CD4-positive, CD25-positive, alpha-beta regulatory T cell (primary cell): Measurements from ENCODE around the gene ZNF217. TPM values are rescaled to one million over a fixed set of nuclear protein-coding genes. Genes with fewer than 3 reads are reported as not detected.
"Not testable (repeated sequence)": the region's sequence is repeated elsewhere in the genome, so short reads cannot be mapped to it uniquely, and the experiment has no call there.

Experiments
- ATAC-seq, 2 donors: fragments of 150-1000 bp; cut with Tn5 transposase; one replicate each; pipeline ENCODE4 v1.10.0; 2021; ENCODE audit warnings: low read depth in 2 of 2, moderate number of reproducible peaks in 2 of 2, moderate library complexity in 1 of 2
- DNase-seq, 3 donors: peaks; one replicate each; pipeline versions ENCODE4 v3.0.0 to v3.0.0-alpha.2; 2012 to 2022; ENCODE audit warnings: mixed read lengths in 1 of 3
- H3K27ac ChIP-seq: one replicate; pipeline ENCODE4 v1.7.0; 2013; ENCODE audit warnings: mild to moderate bottlenecking, low read length; ENCODE audit not compliant: insufficient read depth, poor library complexity, severe bottlenecking
- H3K27me3 ChIP-seq: one replicate; pipeline ENCODE4 v1.7.0; 2013; ENCODE audit warnings: low read length; ENCODE audit not compliant: control insufficient read depth, insufficient read depth
- H3K36me3 ChIP-seq: one replicate; pipeline ENCODE4 v1.7.0; 2013; ENCODE audit warnings: mild to moderate bottlenecking, low read length, moderate library complexity; ENCODE audit not compliant: control insufficient read depth, insufficient read depth
- H3K4me1 ChIP-seq: 2 replicates; pipeline ENCODE4 v1.7.0; 2013; ENCODE audit warnings: mild to moderate bottlenecking, low read length; ENCODE audit not compliant: insufficient read depth, control insufficient read depth, poor library complexity, severe bottlenecking
- H3K4me3 ChIP-seq: one replicate; pipeline ENCODE4 v1.7.0; 2013; ENCODE audit warnings: low read depth, mild to moderate bottlenecking, low read length, moderate library complexity
- H3K9me3 ChIP-seq, 2 experiments: 1 replicate in 1 of 2; 2 replicates in 1 of 2; pipeline ENCODE4 v1.7.0; 2013; ENCODE audit warnings: low read length in 2 of 2, mild to moderate bottlenecking in 1 of 2, moderate library complexity in 1 of 2; ENCODE audit not compliant: control insufficient read depth in 2 of 2
- H3K27ac Mint-ChIP-seq, 3 donors: one replicate each; pipeline ENCODE4 v1.8.0; 2020 to 2022; ENCODE audit warnings: mild to moderate bottlenecking in 3 of 3, mixed read lengths in 3 of 3, moderate library complexity in 2 of 3
- H3K27me3 Mint-ChIP-seq: one replicate; pipeline ENCODE4 v1.8.0; 2022; ENCODE audit warnings: mild to moderate bottlenecking, mixed read lengths
- H3K36me3 Mint-ChIP-seq: one replicate; pipeline ENCODE4 v1.8.0; 2020; ENCODE audit warnings: mixed read lengths
- H3K4me1 Mint-ChIP-seq, 4 donors: one replicate each; pipeline ENCODE4 v1.8.0; 2020 to 2022; ENCODE audit warnings: mixed read lengths in 4 of 4, mild to moderate bottlenecking in 1 of 4
- H3K4me3 Mint-ChIP-seq, 4 donors: one replicate each; pipeline ENCODE4 v1.8.0; 2020 to 2022; ENCODE audit warnings: mild to moderate bottlenecking in 4 of 4, mixed read lengths in 4 of 4, moderate library complexity in 3 of 4
- H3K9me3 Mint-ChIP-seq, 7 donors: one replicate each; pipeline ENCODE4 v1.8.0; 2020 to 2022; ENCODE audit warnings: mixed read lengths in 7 of 7, mild to moderate bottlenecking in 3 of 7, moderate library complexity in 2 of 7
- polyA plus RNA-seq, 4 donors: library from polyadenylated mRNA; unstranded; fragments of 300-500 nt; fragmentation: Illumina TruSeq; gene quantifications; one replicate each; pipeline ENCODE4 v1.2.3, GENCODE V29; 2021
- total RNA-seq: library from RNA; stranded (reverse); gene quantifications from one replicate; pipeline ENCODE4 v1.2.3, GENCODE V29; 2022

Gene ZNF217
- total and polyA plus RNA-seq, 5 donors from 2014 or later: 15.6 to 70.9 (median 18.4) TPM

DNA sequence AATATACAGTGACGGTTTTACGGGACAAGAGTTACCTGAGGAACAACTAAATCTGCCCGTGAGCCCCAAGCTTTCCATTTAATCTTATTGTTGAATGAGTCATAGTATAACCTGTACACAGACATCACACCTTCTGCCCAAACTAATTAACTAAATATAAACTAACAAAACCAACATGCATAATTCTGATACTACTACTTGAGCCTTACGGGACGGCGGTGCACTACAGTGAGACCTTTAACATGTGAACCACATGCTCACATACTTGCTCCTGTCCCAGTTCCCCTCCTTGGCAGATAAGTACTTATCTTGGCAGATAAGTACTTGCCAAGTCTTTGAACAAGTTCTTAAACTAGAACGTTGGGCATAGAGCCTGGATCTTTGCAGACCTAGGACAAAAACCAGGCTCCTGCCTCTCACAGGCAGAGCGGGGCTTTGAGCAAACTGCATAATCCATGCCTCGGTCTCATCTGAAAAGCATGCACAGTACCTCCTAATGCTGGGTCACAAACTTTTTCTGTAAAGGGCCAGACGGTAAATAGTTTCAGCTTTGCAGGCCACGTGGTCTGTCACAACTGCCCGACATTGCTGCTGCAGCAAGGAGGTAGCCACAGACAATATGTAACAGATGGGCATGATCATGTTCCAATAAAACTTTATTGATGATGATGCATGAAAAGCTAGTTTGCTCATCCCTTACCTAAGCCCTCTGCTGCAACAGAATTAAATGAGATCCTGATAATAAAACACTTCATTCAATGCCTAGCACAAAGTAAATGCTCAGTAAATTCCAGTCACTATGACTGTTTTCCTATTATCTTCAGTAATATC, 23.0 kb downstream of the ZNF217 start:
- no peak overlapping the region for H3K27ac ChIP-seq
- ATAC-seq: no peak
- DNase-seq: no peak

GRCh38 chr20:53569606-53570307, 23.9 kb downstream of the ZNF217 start:
- Mint-ChIP-seq H3K36me3 (peaks cover 42% of the 10 kb centered on the region), H3K27ac (peak overlapping the region in 2 of 3 donors; percentile 60 to 81), H3K4me3 (no peak overlapping the region), H3K27me3 (no peaks in the 10 kb centered on the region), H3K4me1 (peaks cover 12 to 57% (median 35%) of the 10 kb centered on the region in 4 donors), H3K9me3 (no peaks in the 10 kb centered on the region)
- Histone ChIP-seq H3K4me1 (peaks cover 18% of the 10 kb centered on the region), H3K27ac (no peak overlapping the region), H3K27me3 (no peaks in the 10 kb centered on the region), H3K9me3 (no peaks in the 10 kb centered on the region), H3K36me3 (peaks cover 90% of the 10 kb centered on the region), H3K4me3 (no peak overlapping the region)
- DNase-seq: no peak
- no peak for ATAC-seq

More for the DNA sequence above, 23.0 kb downstream of the ZNF217 start:
- Mint-ChIP-seq H3K9me3 (no peaks in the 10 kb centered on the region), H3K27me3 (no peaks in the 10 kb centered on the region), H3K4me1 (peaks cover 12 to 66% (median 41%) of the 10 kb centered on the region in 4 donors), H3K4me3 (peak overlapping the region in 1 of 4 donors; percentile 15), H3K27ac (peak overlapping the region; percentile 19 to 56 (median 39)), H3K36me3 (peaks cover 49% of the 10 kb centered on the region)
- no peak overlapping the region for H3K4me3 ChIP-seq
- H3K36me3 ChIP-seq: peaks cover 91% of the 10 kb centered on the region
- H3K9me3 ChIP-seq: no peaks in the 10 kb centered on the region
- peaks cover 23% of the 10 kb centered on the region for H3K4me1 ChIP-seq
- H3K27me3 ChIP-seq: no peaks in the 10 kb centered on the region

DNA sequence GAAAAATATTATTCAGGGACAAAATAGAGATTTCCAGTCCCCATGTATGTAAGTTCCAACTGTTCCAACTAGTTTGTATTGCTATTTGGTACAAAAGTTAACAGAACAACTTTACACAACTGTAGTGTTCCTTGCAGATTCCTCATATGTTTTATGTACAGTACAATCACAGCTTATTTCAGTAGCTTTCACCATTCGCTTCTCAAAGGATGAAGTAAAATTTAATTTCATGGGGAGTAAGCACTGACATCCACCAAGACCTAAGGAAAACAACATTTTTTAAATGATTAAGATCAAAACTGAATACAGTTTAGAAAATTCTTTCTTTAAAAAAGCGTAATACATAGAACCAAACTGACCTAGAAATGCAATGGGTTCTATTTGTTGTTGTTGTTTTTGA, 24.6 kb downstream of the ZNF217 start:
- no peaks in the 10 kb centered on the region for H3K9me3 ChIP-seq
- H3K4me3 Mint-ChIP-seq: no peak overlapping the region
- DNase-seq (no peak), ATAC-seq (no peak)
- peaks cover 38% of the 10 kb centered on the region for H3K36me3 Mint-ChIP-seq
- H3K36me3 ChIP-seq: peaks cover 83% of the 10 kb centered on the region
- H3K27ac Mint-ChIP-seq: peak overlapping the region in 2 of 3 donors; percentile 32 to 81
- no peak overlapping the region for H3K27ac ChIP-seq
- no peaks in the 10 kb centered on the region for H3K9me3 Mint-ChIP-seq
- peaks cover 15% of the 10 kb centered on the region for H3K4me1 ChIP-seq
- no peaks in the 10 kb centered on the region for H3K27me3 Mint-ChIP-seq
- no peak overlapping the region for H3K4me3 ChIP-seq
- H3K27me3 ChIP-seq: no peaks in the 10 kb centered on the region
- H3K4me1 Mint-ChIP-seq: peaks cover 12 to 50% (median 30%) of the 10 kb centered on the region in 4 donors

DNA sequence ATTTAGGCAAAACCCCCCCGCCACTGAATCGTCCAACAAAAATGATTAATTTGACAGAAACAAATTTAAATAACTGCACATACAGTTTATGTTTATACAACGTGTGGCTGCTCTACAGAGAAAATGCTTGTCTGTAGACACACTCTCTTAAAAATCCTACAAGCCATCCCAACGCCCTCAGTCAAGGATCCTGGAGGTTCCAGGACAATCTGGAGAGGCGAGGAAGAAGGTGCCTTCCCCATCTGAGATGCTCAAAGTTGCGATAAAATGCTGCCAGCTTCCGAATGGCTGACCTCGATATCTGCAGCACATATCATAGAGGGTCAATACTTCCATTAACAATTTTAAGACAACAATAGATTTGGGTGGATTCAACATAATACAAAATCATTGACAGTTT, 25.3 kb downstream of the ZNF217 start:
- H3K4me1 ChIP-seq: peaks cover 12% of the 10 kb centered on the region
- H3K27ac Mint-ChIP-seq: peak overlapping the region; percentile 20 to 52 (median 26)
- peaks cover 76% of the 10 kb centered on the region for H3K36me3 ChIP-seq
- H3K27me3 Mint-ChIP-seq: no peaks in the 10 kb centered on the region
- no peak for DNase-seq
- H3K9me3 Mint-ChIP-seq: no peaks in the 10 kb centered on the region
- no peak for ATAC-seq
- no peaks in the 10 kb centered on the region for H3K27me3 ChIP-seq
- H3K4me3 ChIP-seq: no peak overlapping the region
- no peaks in the 10 kb centered on the region for H3K9me3 ChIP-seq
- H3K27ac ChIP-seq: no peak overlapping the region
- peaks cover 12 to 43% (median 28%) of the 10 kb centered on the region in 4 donors for H3K4me1 Mint-ChIP-seq
- H3K36me3 Mint-ChIP-seq: peaks cover 35% of the 10 kb centered on the region
- no peak overlapping the region for H3K4me3 Mint-ChIP-seq

DNA sequence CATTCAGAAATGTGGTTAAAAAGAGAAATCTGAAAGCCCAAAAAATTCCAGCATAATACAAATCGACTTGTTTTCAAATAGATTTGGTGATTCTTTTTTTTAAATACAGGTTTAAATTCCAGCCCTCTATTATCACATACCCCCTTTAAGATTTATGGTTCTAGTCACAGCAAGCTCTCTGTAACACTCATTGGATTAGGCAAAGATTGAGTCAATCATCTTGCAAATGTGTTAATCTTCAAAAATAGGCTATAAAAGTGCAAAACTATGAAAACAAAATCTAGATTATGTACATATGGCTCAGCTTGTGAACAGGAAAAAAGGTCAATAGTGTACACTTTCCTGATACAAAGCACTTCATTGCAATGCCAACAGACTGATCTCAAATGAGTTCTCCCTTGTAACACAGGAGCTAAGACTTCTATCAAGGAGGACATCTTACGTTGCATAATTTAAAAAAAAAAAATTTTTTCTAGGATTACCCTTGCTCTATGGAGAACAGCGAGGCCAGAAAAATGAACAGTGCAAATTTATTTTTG, 26.2 kb downstream of the ZNF217 start:
- Histone ChIP-seq H3K27me3 (no peaks in the 10 kb centered on the region), H3K4me3 (no peak overlapping the region), H3K27ac (no peak overlapping the region), H3K4me1 (peaks cover 3% of the 10 kb centered on the region), H3K36me3 (peaks cover 68% of the 10 kb centered on the region), H3K9me3 (no peaks in the 10 kb centered on the region)
- Mint-ChIP-seq H3K27me3 (no peaks in the 10 kb centered on the region), H3K36me3 (peaks cover 32% of the 10 kb centered on the region), H3K27ac (peak overlapping the region; percentile 48 to 70 (median 52)), H3K9me3 (no peaks in the 10 kb centered on the region), H3K4me1 (peaks cover 12 to 36% (median 24%) of the 10 kb centered on the region in 4 donors), H3K4me3 (no peak overlapping the region)
- no peak for DNase-seq
- ATAC-seq: no peak

DNA sequence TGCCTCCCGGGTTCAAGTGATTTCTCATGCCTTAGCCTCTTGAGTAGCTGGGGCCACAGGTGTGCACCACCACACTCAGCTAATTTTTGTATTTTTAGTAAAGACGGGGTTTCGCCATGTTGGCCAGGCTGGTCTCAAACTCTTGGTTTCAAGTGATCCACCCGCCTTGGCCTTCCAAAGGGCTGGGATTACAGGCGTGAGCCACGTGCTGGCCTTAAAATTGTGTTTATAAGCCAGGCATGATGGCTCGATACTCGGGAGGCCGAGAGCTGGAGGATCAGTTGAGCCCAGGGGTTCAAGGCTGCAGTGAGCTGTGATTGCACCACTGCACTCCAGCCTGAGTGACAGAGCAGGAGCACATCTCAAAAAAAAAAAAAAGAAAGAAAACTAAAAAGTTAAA, 27.0 kb downstream of the ZNF217 start:
- H3K27ac Mint-ChIP-seq, ATAC-seq, H3K27me3 ChIP-seq, H3K4me3 ChIP-seq, H3K9me3 Mint-ChIP-seq, H3K4me1 ChIP-seq, H3K27me3 Mint-ChIP-seq, DNase-seq, H3K4me3 Mint-ChIP-seq, H3K27ac ChIP-seq, H3K9me3 ChIP-seq: not testable (repeated sequence)
- peaks cover 59% of the 10 kb centered on the region for H3K36me3 ChIP-seq
- peaks cover 7 to 28% (median 16%) of the 10 kb centered on the region in 4 donors for H3K4me1 Mint-ChIP-seq
- H3K36me3 Mint-ChIP-seq: peaks cover 24% of the 10 kb centered on the region

- peaks cover 47% of the 10 kb centered on the region for H3K36me3 ChIP-seq
Measured at GRCh38 chr20:53565254-53565653, 28.4 kb downstream of the ZNF217 start.

More at GRCh38 chr20:53565254-53565653, 28.4 kb downstream of the ZNF217 start:
- Mint-ChIP-seq H3K9me3 (no peaks in the 10 kb centered on the region), H3K4me3 (no peak overlapping the region), H3K27me3 (no peaks in the 10 kb centered on the region), H3K4me1 (peaks cover 5 to 16% (median 8%) of the 10 kb centered on the region in 4 donors), H3K27ac (peak overlapping the region in 1 of 3 donors; percentile 5), H3K36me3 (peaks cover 12% of the 10 kb centered on the region)
- Histone ChIP-seq H3K4me3 (no peak overlapping the region), H3K9me3 (no peaks in the 10 kb centered on the region), H3K27ac (no peak overlapping the region), H3K4me1 (no peaks in the 10 kb centered on the region), H3K27me3 (no peaks in the 10 kb centered on the region)
- ATAC-seq: no peak
- no peak for DNase-seq
